ENCODE data around the gene PLEK.

GRCh38 chr2:68388772-68389171, 23.7 kb downstream of the PLEK start:
- TF ChIP-seq CTCF (IDR thresholded peaks at IDR 0.05) (no peak), POLR2A (IDR thresholded peaks at IDR 0.05) (no peak)

All from uterus (tissue), 2 donors.